Neural cell (in vitro differentiated cells): ENCODE results near the gene RPS19BP1. TPM values are rescaled to one million over a fixed set of nuclear protein-coding genes. Genes with fewer than 3 reads are reported as not detected.
"Not testable (repeated sequence)": the region's sequence is repeated elsewhere in the genome, so short reads cannot be mapped to it uniquely, and the experiment has no call there.

Experiments
- H2AFZ ChIP-seq: fragments of 200-600, 300-800 bp; sonication (generic), shearing (Covaris generic); 2 replicates; pipeline ENCODE4 v1.6.0; 2014; ENCODE audit warnings: low read depth, mild to moderate bottlenecking, antibody characterized with exemption, low read length, moderate library complexity
- H3F3A ChIP-seq: fragments of 200-600 bp; shearing (Covaris generic); 2 replicates; pipeline ENCODE4 v1.6.1; 2016; ENCODE audit warnings: mild to moderate bottlenecking, moderate library complexity, mixed read lengths, antibody characterized with exemption, low read length; ENCODE audit not compliant: insufficient read depth, poor library complexity, severe bottlenecking
- H3K27ac ChIP-seq: fragments of 200-600, 300-800 bp; sonication (generic), shearing (Covaris generic); 2 replicates; pipeline ENCODE4 v1.5.1; 2014; ENCODE audit warnings: mild to moderate bottlenecking, low read length, moderate library complexity
- H3K27me3 ChIP-seq: fragments of 300-800, 200-600 bp; sonication (generic), shearing (Covaris generic); 2 replicates; pipeline ENCODE4 v1.6.0; 2014; ENCODE audit warnings: mild to moderate bottlenecking, low read depth, low read length, moderate library complexity; ENCODE audit not compliant: insufficient read depth
- H3K36me3 ChIP-seq: fragments of 300-800, 200-600 bp; sonication (generic), shearing (Covaris generic); 2 replicates; pipeline ENCODE4 v1.5.1; 2014; ENCODE audit warnings: mild to moderate bottlenecking, antibody characterized with exemption, low read length, moderate library complexity; ENCODE audit not compliant: insufficient read depth
- H3K4me2 ChIP-seq: fragments of 300-800, 200-600 bp; sonication (generic), shearing (Covaris generic); 2 replicates; pipeline ENCODE4 v1.6.0; 2014; ENCODE audit warnings: mild to moderate bottlenecking, low read length
- H3K4me3 ChIP-seq: fragments of 300-800, 200-600 bp; sonication (generic), shearing (Covaris generic); 2 replicates; pipeline ENCODE4 v1.5.1; 2014; ENCODE audit warnings: mild to moderate bottlenecking, low read length, moderate library complexity
- H3K79me2 ChIP-seq: fragments of 200-600 bp; shearing (Covaris generic); replicated peaks from 2 replicates; pipeline ENCODE4 v1.6.0; 2014; ENCODE audit warnings: mild to moderate bottlenecking, low read length, moderate library complexity; ENCODE audit not compliant: insufficient read depth
- H3K9ac ChIP-seq: fragments of 300-800, 200-600 bp; sonication (generic), shearing (Covaris generic); 2 replicates; pipeline ENCODE4 v1.6.1; 2016; ENCODE audit warnings: mild to moderate bottlenecking, low read length, mixed read lengths
- H3K9me2 ChIP-seq: fragments of 200-600 bp; shearing (Covaris generic); 2 replicates; pipeline ENCODE4 v1.6.1; 2016; ENCODE audit warnings: mild to moderate bottlenecking, low read length, mixed read lengths; ENCODE audit not compliant: insufficient read depth
- H3K9me3 ChIP-seq: fragments of 200-600, 300-800 bp; sonication (generic), shearing (Covaris generic); 2 replicates; pipeline ENCODE4 v1.6.1; 2016; ENCODE audit warnings: mild to moderate bottlenecking, mixed run types, low read length, moderate library complexity, mixed read lengths
- H4K20me1 ChIP-seq: fragments of 200-600 bp; shearing (Covaris generic); 2 replicates; pipeline ENCODE4 v1.6.1; 2016; ENCODE audit warnings: mild to moderate bottlenecking, mixed run types; ENCODE audit not compliant: insufficient read depth
- EP300 ChIP-seq: fragments of 450-650 bp; conservative IDR thresholded peaks from 2 replicates; pipeline ENCODE4 v1.6.1; 2014; ENCODE audit warnings: antibody characterized with exemption, mild to moderate bottlenecking, moderate library complexity; ENCODE audit not compliant: poor library complexity, severe bottlenecking
- EZH2 ChIP-seq: fragments of 200-600, 300-800 bp; shearing (Covaris generic), sonication (generic); IDR thresholded peaks from 2 replicates; pipeline ENCODE4 v1.6.1; 2014; ENCODE audit warnings: antibody characterized with exemption, low read length, borderline replicate concordance, mild to moderate bottlenecking; ENCODE audit not compliant: insufficient read depth, poor library complexity, severe bottlenecking
- MXI1 ChIP-seq: fragments of 450-650 bp; conservative IDR thresholded peaks from 2 replicates; pipeline ENCODE4 v1.6.1; 2014; ENCODE audit warnings: antibody characterized with exemption, mild to moderate bottlenecking; ENCODE audit not compliant: poor library complexity, severe bottlenecking
- POLR2AphosphoS5 ChIP-seq: IDR thresholded peaks from 2 replicates; pipeline ENCODE4 v1.6.1; 2012
- RAD21 ChIP-seq: fragments of 450-650 bp; conservative IDR thresholded peaks from 2 replicates; pipeline ENCODE4 v1.6.1; 2014; ENCODE audit warnings: antibody characterized with exemption, mild to moderate bottlenecking, moderate library complexity
- SMC3 ChIP-seq: fragments of 450-650 bp; conservative IDR thresholded peaks from 2 replicates; pipeline ENCODE4 v1.6.1; 2014; ENCODE audit warnings: antibody characterized with exemption, mild to moderate bottlenecking, moderate library complexity; ENCODE audit not compliant: poor library complexity
- TAF1 ChIP-seq: IDR thresholded peaks from 2 replicates; pipeline ENCODE4 v1.6.1; 2012; ENCODE audit warnings: low read depth
- polyA plus RNA-seq: library from polyadenylated mRNA; depleted of rRNA; stranded (reverse); fragments of >200 nt; gene quantifications from 2 replicates; pipeline ENCODE4 v1.2.3, GENCODE V29; 2014
- TF ChIP-seq, protein P1 (sequence below): fragments of 450-650 bp; IDR thresholded peaks from 2 replicates; pipeline ENCODE4 v1.5.1; 2014; ENCODE audit warnings: antibody characterized with exemption, mild to moderate bottlenecking, moderate library complexity; ENCODE audit not compliant: poor library complexity, severe bottlenecking
- TF ChIP-seq, protein P2 (sequence below): IDR thresholded peaks from 2 replicates; pipeline ENCODE4 v1.6.1; 2012; ENCODE audit warnings: borderline replicate concordance

The RPS19BP1 gene
- polyA plus RNA-seq, 1 donor from 2014 or later = 164 TPM

- Histone ChIP-seq H4K20me1 (no peaks in the 10 kb centered on the region), H3K27me3 (no peaks in the 10 kb centered on the region)
Observed at GRCh38 chr22:39510529-39511149, 21.9 kb downstream of the RPS19BP1 start.

GRCh38 chr22:39508393-39508792, 24.2 kb downstream of the RPS19BP1 start:
- Histone ChIP-seq H3K9ac (no peak overlapping the region), H3K36me3 (peaks cover 16% of the 10 kb centered on the region), H3K4me2 (no peak overlapping the region), H3K4me3 (no peak overlapping the region), H3K9me2 (no peaks in the 10 kb centered on the region), H3F3A (no peaks in the 10 kb centered on the region), H3K9me3 (no peaks in the 10 kb centered on the region), H2AFZ (no peak overlapping the region), H3K27ac (no peak overlapping the region), H3K79me2 (peaks cover 12% of the 10 kb centered on the region), H3K27me3 (no peaks in the 10 kb centered on the region), H4K20me1 (no peaks in the 10 kb centered on the region)
- TF ChIP-seq EZH2 = no peak
- no peak for TF ChIP-seq POLR2AphosphoS5
- TF ChIP-seq, protein P1, sequence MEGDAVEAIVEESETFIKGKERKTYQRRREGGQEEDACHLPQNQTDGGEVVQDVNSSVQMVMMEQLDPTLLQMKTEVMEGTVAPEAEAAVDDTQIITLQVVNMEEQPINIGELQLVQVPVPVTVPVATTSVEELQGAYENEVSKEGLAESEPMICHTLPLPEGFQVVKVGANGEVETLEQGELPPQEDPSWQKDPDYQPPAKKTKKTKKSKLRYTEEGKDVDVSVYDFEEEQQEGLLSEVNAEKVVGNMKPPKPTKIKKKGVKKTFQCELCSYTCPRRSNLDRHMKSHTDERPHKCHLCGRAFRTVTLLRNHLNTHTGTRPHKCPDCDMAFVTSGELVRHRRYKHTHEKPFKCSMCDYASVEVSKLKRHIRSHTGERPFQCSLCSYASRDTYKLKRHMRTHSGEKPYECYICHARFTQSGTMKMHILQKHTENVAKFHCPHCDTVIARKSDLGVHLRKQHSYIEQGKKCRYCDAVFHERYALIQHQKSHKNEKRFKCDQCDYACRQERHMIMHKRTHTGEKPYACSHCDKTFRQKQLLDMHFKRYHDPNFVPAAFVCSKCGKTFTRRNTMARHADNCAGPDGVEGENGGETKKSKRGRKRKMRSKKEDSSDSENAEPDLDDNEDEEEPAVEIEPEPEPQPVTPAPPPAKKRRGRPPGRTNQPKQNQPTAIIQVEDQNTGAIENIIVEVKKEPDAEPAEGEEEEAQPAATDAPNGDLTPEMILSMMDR = no peak
- TF ChIP-seq EP300 = no peak
- TF ChIP-seq RAD21 = no peak

More at GRCh38 chr22:39510529-39511149, 21.9 kb downstream of the RPS19BP1 start:
- Histone ChIP-seq H3F3A (no peaks in the 10 kb centered on the region), H3K4me2 (no peak overlapping the region), H3K27ac (no peak overlapping the region), H3K36me3 (peaks cover 20% of the 10 kb centered on the region), H3K9me2 (no peaks in the 10 kb centered on the region), H3K9ac (no peak overlapping the region), H3K79me2 (peaks cover 2% of the 10 kb centered on the region), H2AFZ (no peak overlapping the region), H3K4me3 (no peak overlapping the region), H3K9me3 (no peaks in the 10 kb centered on the region)
- no peak for TF ChIP-seq RAD21

DNA sequence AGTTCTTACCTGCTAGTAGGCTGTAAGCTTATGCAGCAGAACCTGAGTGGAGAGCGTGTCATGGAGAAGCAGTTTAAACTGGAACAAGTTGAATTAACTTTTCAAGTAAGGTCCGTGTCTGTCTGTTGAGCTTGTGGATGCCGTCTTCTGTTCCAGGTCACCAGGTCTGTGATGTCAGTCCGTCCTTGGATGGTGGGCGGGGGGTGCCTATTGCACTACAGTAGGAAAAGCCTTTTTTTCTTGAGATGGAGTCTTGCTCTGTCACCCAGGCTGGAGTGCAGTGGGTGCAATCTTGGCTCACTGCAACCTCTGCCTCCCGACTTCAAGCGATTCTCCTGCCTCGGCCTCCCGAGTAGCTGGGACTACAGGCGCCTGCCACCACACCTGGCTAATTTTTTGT, 25.5 kb downstream of the RPS19BP1 start:
- H2AFZ ChIP-seq, H3K27me3 ChIP-seq, H3K4me3 ChIP-seq, H3F3A ChIP-seq, H4K20me1 ChIP-seq, H3K9me3 ChIP-seq, H3K4me2 ChIP-seq, H3K9me2 ChIP-seq, H3K9ac ChIP-seq, H3K27ac ChIP-seq: not testable (repeated sequence)
- Histone ChIP-seq H3K79me2 (peaks cover 20% of the 10 kb centered on the region), H3K36me3 (peaks cover 15% of the 10 kb centered on the region)

DNA sequence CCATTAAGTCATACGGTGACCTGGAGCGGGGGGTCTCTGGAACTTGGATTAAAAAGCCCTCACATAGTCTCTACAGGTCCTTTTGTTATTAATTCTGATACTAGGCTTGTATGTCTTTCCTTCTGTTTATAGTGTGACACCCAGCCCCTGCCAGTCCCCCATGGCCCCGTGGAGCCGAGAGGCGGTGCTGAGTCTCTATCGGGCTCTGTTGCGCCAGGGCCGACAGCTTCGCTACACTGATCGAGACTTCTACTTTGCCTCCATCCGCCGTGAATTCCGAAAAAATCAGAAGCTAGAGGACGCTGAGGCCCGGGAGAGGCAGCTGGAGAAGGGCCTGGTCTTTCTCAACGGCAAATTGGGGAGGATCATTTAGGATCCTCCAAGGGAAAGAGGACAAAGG, 28.5 kb downstream of the RPS19BP1 start:
- H3K4me2 ChIP-seq = no peak overlapping the region
- H2AFZ ChIP-seq = no peak overlapping the region
- no peak overlapping the region for H3K9ac ChIP-seq
- H4K20me1 ChIP-seq = no peaks in the 10 kb centered on the region
- H3K27ac ChIP-seq = no peak overlapping the region
- no peaks in the 10 kb centered on the region for H3K9me3 ChIP-seq
- peaks cover 18% of the 10 kb centered on the region for H3K79me2 ChIP-seq
- peaks cover 15% of the 10 kb centered on the region for H3K36me3 ChIP-seq
- H3K9me2 ChIP-seq = no peaks in the 10 kb centered on the region
- no peaks in the 10 kb centered on the region for H3F3A ChIP-seq
- TF ChIP-seq MXI1 (no peak), POLR2AphosphoS5 (no peak), RAD21 (no peak), EP300 (no peak), EZH2 (no peak), SMC3 (no peak), TAF1 (no peak)
- TF ChIP-seq, protein P2, sequence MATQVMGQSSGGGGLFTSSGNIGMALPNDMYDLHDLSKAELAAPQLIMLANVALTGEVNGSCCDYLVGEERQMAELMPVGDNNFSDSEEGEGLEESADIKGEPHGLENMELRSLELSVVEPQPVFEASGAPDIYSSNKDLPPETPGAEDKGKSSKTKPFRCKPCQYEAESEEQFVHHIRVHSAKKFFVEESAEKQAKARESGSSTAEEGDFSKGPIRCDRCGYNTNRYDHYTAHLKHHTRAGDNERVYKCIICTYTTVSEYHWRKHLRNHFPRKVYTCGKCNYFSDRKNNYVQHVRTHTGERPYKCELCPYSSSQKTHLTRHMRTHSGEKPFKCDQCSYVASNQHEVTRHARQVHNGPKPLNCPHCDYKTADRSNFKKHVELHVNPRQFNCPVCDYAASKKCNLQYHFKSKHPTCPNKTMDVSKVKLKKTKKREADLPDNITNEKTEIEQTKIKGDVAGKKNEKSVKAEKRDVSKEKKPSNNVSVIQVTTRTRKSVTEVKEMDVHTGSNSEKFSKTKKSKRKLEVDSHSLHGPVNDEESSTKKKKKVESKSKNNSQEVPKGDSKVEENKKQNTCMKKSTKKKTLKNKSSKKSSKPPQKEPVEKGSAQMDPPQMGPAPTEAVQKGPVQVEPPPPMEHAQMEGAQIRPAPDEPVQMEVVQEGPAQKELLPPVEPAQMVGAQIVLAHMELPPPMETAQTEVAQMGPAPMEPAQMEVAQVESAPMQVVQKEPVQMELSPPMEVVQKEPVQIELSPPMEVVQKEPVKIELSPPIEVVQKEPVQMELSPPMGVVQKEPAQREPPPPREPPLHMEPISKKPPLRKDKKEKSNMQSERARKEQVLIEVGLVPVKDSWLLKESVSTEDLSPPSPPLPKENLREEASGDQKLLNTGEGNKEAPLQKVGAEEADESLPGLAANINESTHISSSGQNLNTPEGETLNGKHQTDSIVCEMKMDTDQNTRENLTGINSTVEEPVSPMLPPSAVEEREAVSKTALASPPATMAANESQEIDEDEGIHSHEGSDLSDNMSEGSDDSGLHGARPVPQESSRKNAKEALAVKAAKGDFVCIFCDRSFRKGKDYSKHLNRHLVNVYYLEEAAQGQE = no peak
- TF ChIP-seq, protein P1 = no peak
- no peaks in the 10 kb centered on the region for H3K27me3 ChIP-seq
- peak overlapping the region; percentile 97 for H3K4me3 ChIP-seq
